GM23248 (cell line): ENCODE measurements around the gene ZNF785. TPM values are rescaled to one million over a fixed set of nuclear protein-coding genes. Genes with fewer than 3 reads are reported as not detected.

Experiments used
- DNase-seq: peaks from one replicate; pipeline ENCODE4 v3.0.0-alpha.2; 2015
- H2AFZ ChIP-seq: fragments of 200-600 bp; sonication (generic); 2 replicates; pipeline ENCODE4 v1.6.1; 2016; ENCODE audit warnings: antibody characterized with exemption
- H3F3A ChIP-seq: fragments of 200-600 bp; sonication (generic); 2 replicates; pipeline ENCODE4 v1.6.1; 2016; ENCODE audit warnings: mild to moderate bottlenecking, antibody characterized with exemption, mixed run types; ENCODE audit not compliant: insufficient read depth
- H3K27ac ChIP-seq: fragments of 200-600 bp; sonication (generic); 2 replicates; pipeline ENCODE4 v1.5.1; 2016; ENCODE audit warnings: mild to moderate bottlenecking
- H3K27me3 ChIP-seq: fragments of 200-600 bp; sonication (generic); replicated peaks from 2 replicates; pipeline ENCODE4 v1.6.1; 2016; ENCODE audit warnings: mild to moderate bottlenecking; ENCODE audit not compliant: insufficient read depth
- H3K36me3 ChIP-seq: fragments of 200-600 bp; sonication (generic); 2 replicates; pipeline ENCODE4 v1.6.1; 2016; ENCODE audit warnings: low read depth, mild to moderate bottlenecking
- H3K4me1 ChIP-seq: fragments of 200-600 bp; sonication (generic); 2 replicates; pipeline ENCODE4 v1.6.1; 2016; ENCODE audit warnings: mild to moderate bottlenecking; ENCODE audit not compliant: insufficient read depth
- H3K4me2 ChIP-seq: fragments of 200-600 bp; sonication (generic); one replicate; pipeline ENCODE4 v1.6.1; 2016; ENCODE audit warnings: mild to moderate bottlenecking; ENCODE audit not compliant: unreplicated experiment
- H3K4me3 ChIP-seq: fragments of 200-600 bp; sonication (generic); 2 replicates; pipeline ENCODE4 v1.5.1; 2016; ENCODE audit warnings: mild to moderate bottlenecking
- H3K79me2 ChIP-seq: fragments of 200-600 bp; sonication (generic); 2 replicates; pipeline ENCODE4 v1.6.1; 2016; ENCODE audit warnings: mild to moderate bottlenecking; ENCODE audit not compliant: insufficient read depth
- H3K9ac ChIP-seq: fragments of 200-600 bp; sonication (generic); 2 replicates; pipeline ENCODE4 v1.6.1; 2016; ENCODE audit warnings: mild to moderate bottlenecking
- H3K9me2 ChIP-seq: fragments of 200-600 bp; sonication (generic); 2 replicates; pipeline ENCODE4 v1.6.1; 2016; ENCODE audit warnings: mixed run types, mild to moderate bottlenecking, moderate library complexity; ENCODE audit not compliant: insufficient read depth
- H3K9me3 ChIP-seq: fragments of 200-600 bp; sonication (generic); one replicate; pipeline ENCODE4 v1.6.1; 2017; ENCODE audit warnings: low read depth
- H4K20me1 ChIP-seq: fragments of 200-600 bp; sonication (generic); 2 replicates; pipeline ENCODE4 v1.6.0; 2016; ENCODE audit not compliant: insufficient read depth
- EZH2 ChIP-seq: fragments of 200-600 bp; sonication (generic); IDR thresholded peaks from 2 replicates; pipeline ENCODE4 v1.6.1; 2018; ENCODE audit warnings: antibody characterized with exemption, mild to moderate bottlenecking; ENCODE audit not compliant: insufficient read depth, poor library complexity, severe bottlenecking
- EZH2phosphoT487 ChIP-seq: fragments of 200-600 bp; sonication (generic); IDR thresholded peaks from 2 replicates; pipeline ENCODE4 v1.6.1; 2018; ENCODE audit warnings: antibody characterized with exemption, moderate library complexity, mild to moderate bottlenecking, low read depth; ENCODE audit not compliant: insufficient read depth
- WGBS, 2 experiments: methylation state at CpG; one replicate each; pipeline ENCODE4 v1.1.6; 2015 to 2017; ENCODE audit warnings: low lambda C conversion rate in 2 of 2, low coverage in 1 of 2; ENCODE audit errors: missing lambda C conversion rate in 2 of 2; 5-methylcytosine and 5-hydroxymethylcytosine counted together
- in situ Hi-C: fragments of 300-500 bp; cut with MboI; formaldehyde crosslinking; loops from 2 replicates; pipeline ENCODE4 v1.15.0; 2020
- polyA plus RNA-seq: library from polyadenylated mRNA; unstranded; fragments of >200 nt; fragmentation: Nextera tagmentation; extraction: Ambion mirVana; gene quantifications from 2 replicates; pipeline ENCODE4 v1.2.1, GENCODE V29; 2016
- total RNA-seq: library from RNA; depleted of rRNA; stranded (reverse); fragments of >200 nt; shearing (Covaris generic); gene quantifications from 2 replicates; pipeline ENCODE4 v1.2.3, GENCODE V29; 2014

The ZNF785 gene
- total and polyA plus RNA-seq, 2 experiments from 2014 or later, result 6.9 to 9.0 TPM

DNA sequence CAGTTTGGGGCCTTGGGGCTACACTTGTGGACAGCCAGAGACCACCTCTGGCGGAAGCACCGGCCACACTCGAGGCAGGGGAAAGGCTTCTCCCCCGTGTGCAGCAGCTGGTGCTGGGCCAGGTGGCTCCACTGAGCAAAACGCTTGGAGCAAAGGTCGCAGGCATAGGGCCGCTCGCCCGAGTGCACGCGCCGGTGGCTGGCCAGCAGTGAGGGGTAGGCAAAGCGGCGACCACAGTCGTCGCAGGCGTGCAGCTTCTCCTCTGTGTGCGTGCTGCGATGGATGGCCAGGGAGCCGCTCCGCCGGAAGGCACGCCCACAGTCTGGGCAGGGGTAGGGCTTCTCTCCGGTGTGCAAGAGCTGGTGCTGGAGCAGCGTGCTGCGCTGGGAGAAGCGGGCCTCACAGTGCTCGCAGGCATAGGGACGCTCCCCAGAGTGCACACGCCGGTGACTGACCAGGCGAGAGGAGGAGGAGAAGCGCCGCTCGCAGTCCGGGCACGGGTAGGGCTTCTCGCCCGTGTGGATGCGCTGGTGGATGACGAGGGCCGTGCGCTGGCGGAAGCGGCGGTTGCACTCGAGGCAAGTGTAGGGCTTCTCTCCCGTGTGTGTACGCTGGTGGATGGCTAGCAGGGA, 18.9 kb upstream of the ZNF785 start:
- Histone ChIP-seq H3K4me1 (peaks cover 17% of the 10 kb centered on the region), H3K4me3 (no peak overlapping the region), H3K9me2 (no peaks in the 10 kb centered on the region), H2AFZ (no peak overlapping the region), H3K9ac (peak overlapping the region; percentile 27; the same call in 1 of the 2 replicates), H3K36me3 (0 out of 2 replicates have a peak, but pooled peaks cover 10% of the 10 kb centered on the region), H3F3A (peaks cover 23% of the 10 kb centered on the region), H3K79me2 (peaks cover 19% of the 10 kb centered on the region), H3K4me2 (no peak overlapping the region), H3K9me3 (no peaks in the 10 kb centered on the region), H3K27me3 (no peaks in the 10 kb centered on the region), H4K20me1 (no peaks in the 10 kb centered on the region), H3K27ac (peak overlapping the region; percentile 61; the same call in 1 of the 2 replicates)
- WGBS, 2 experiments, result 92 to 94% methylated on average over 46 to 49 of the region's 49 CpGs
- DNase-seq, result no peak
- in situ Hi-C loops, result loop anchor here (25.0 kb wide), 1 partner anchor 467 kb away; no protein-coding TSS in a partner anchor
- TF ChIP-seq EZH2phosphoT487 (no peak), EZH2 (no peak)

DNA sequence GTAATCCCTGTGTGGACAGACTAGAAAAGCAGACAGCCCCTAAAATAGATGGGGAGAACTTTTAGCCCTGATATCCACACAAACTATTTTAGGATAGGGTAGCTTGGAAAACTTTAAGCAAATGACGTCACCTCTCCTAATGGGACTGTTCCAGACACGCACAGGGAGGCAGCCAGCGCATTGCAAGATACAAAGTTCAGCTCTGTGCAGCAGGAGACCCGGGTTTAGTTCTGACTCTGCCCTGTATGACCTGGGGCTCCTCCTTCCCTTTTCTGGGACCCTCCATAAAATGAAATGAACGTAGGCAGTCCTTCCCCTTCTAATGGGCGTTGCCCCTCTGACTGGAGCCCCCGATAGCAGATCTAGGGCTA, 18.4 kb upstream of the ZNF785 start:
- H4K20me1 ChIP-seq, result no peaks in the 10 kb centered on the region
- DNase-seq, result peak; percentile 71
- peak overlapping the region; percentile 61 for H3K27ac ChIP-seq
- peaks cover 17% of the 10 kb centered on the region for H3K4me1 ChIP-seq
- in situ Hi-C loops, result loop anchor here (25.0 kb wide), 1 partner anchor 467 kb away; no protein-coding TSS in a partner anchor
- no peaks in the 10 kb centered on the region for H3K27me3 ChIP-seq
- no peaks in the 10 kb centered on the region for H3K9me3 ChIP-seq
- no peak overlapping the region for H2AFZ ChIP-seq
- TF ChIP-seq EZH2phosphoT487 (no peak), EZH2 (no peak)
- H3K79me2 ChIP-seq, result peaks cover 14% of the 10 kb centered on the region
- 42 to 45% methylated on average over 7 of the region's 7 CpGs for WGBS, 2 experiments
- peak overlapping the region; percentile 27 for H3K9ac ChIP-seq
- H3K36me3 ChIP-seq, result 0 out of 2 replicates have a peak, but pooled peaks cover 10% of the 10 kb centered on the region
- peaks cover 23% of the 10 kb centered on the region for H3F3A ChIP-seq
- H3K4me2 ChIP-seq, result no peak overlapping the region
- H3K9me2 ChIP-seq, result no peaks in the 10 kb centered on the region
- no peak overlapping the region for H3K4me3 ChIP-seq

DNA sequence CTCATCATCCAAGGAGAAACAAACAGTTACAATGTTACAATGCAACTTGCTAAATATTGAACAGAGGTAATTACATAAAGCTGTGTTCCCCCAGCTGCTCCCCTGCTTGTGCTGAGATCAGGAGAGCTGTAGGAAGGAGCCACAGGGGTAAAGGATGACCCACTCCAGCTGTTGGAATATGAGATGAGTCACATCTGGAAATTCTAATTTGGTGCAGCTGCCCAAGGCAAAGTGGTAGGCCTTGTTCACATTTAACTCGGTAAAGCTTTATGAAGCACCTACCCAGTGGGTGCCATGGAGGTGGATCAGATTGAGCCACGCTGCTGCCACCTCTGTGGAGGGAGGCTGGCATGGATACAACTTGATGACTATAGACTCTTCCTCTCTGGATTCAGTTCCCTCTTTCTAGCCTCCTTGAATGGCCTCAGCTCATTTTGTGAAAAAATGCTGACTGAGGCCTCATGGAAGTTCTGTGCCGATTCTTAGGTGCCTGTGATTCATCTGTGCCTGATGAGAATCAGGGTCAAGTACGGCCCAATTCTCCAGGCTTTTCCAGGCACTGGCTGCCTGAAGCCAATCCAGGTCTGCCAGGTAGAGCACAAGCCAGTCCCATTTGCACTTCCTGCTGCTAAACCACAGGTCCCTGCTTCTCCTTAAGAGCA, 17.2 kb upstream of the ZNF785 start:
- H3K79me2 ChIP-seq, result peaks cover 2% of the 10 kb centered on the region
- H4K20me1 ChIP-seq, result no peaks in the 10 kb centered on the region
- no peaks in the 10 kb centered on the region for H3K9me3 ChIP-seq
- DNase-seq, result peak; percentile 73
- 15 to 20% methylated on average over 4 of the region's 4 CpGs for WGBS, 2 experiments
- in situ Hi-C loops, result loop anchor here (25.0 kb wide), 1 partner anchor 465 kb away; no protein-coding TSS in a partner anchor
- no peak overlapping the region for H3K4me3 ChIP-seq
- H3K9ac ChIP-seq, result peak overlapping the region; percentile 44
- H3K4me1 ChIP-seq, result peaks cover 17% of the 10 kb centered on the region
- H3F3A ChIP-seq, result peaks cover 23% of the 10 kb centered on the region
- H2AFZ ChIP-seq, result no peak overlapping the region
- peak overlapping the region; percentile 44 for H3K4me2 ChIP-seq
- TF ChIP-seq EZH2, result no peak
- no peak for TF ChIP-seq EZH2phosphoT487
- no peaks in the 10 kb centered on the region for H3K9me2 ChIP-seq
- peak overlapping the region; percentile 61 for H3K27ac ChIP-seq
- H3K27me3 ChIP-seq, result no peaks in the 10 kb centered on the region
- 0 out of 2 replicates have a peak, but pooled peaks cover 10% of the 10 kb centered on the region for H3K36me3 ChIP-seq

DNA sequence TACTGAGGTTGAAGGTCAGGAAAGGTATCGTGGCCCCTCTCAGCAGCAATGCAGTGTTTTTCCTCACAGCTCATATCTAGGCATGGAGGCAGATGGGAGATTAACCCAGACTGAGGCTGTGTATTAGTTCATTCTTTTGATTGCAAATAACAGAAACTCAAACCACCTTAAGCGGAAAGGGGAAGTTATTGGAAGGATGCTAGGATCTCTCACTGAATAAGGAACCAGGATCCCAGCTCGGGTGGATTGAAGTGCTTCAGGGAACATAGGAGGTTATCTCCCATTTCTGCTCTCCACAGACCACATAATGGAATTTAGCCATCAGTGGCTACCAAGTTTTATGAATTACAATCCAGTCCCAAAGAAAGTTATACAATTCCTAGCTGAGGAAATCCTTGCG, 16.5 kb upstream of the ZNF785 start:
- peak overlapping the region; percentile 61; the same call in 1 of the 2 replicates for H3K27ac ChIP-seq
- in situ Hi-C loops, result loop anchor here (25.0 kb wide), 1 partner anchor 465 kb away; no protein-coding TSS in a partner anchor

More for the DNA sequence above, 16.5 kb upstream of the ZNF785 start:
- Histone ChIP-seq H3K4me2 (no peak overlapping the region), H3K9ac (no peak overlapping the region), H3F3A (peaks cover 23% of the 10 kb centered on the region), H3K36me3 (0 out of 2 replicates have a peak, but pooled peaks cover 10% of the 10 kb centered on the region), H3K27me3 (no peaks in the 10 kb centered on the region), H2AFZ (no peak overlapping the region), H4K20me1 (no peaks in the 10 kb centered on the region), H3K4me1 (peaks cover 17% of the 10 kb centered on the region), H3K9me2 (no peaks in the 10 kb centered on the region), H3K79me2 (no peaks in the 10 kb centered on the region; the same call in 1 of the 2 replicates), H3K9me3 (no peaks in the 10 kb centered on the region), H3K4me3 (no peak overlapping the region)
- no peak for DNase-seq
- TF ChIP-seq EZH2 (no peak), EZH2phosphoT487 (no peak)
- WGBS, 2 experiments, result 75 to 78% methylated on average over 4 of the region's 4 CpGs
